HK-2 (cell line): ENCODE data around the gene NDUFS1.
A peak's percentile ranks its signal among the peaks of the same experiment; 100 is the strongest.
"Not testable (repeated sequence)": the region's sequence is repeated elsewhere in the genome, so short reads cannot be mapped to it uniquely, and the experiment has no call there.

Experiments
- DNase-seq: peaks from one replicate; pipeline ENCODE4 v3.0.0-alpha.2; 2018; ENCODE audit not compliant: unreplicated experiment

The NDUFS1 gene

GRCh38 chr2:206098471-206098870 is 60.8 kb downstream of the NDUFS1 start:
- DNase-seq, result no peak

- DNase-seq, result no peak
Measured at GRCh38 chr2:206096876-206097275, 62.4 kb downstream of the NDUFS1 start.

GRCh38 chr2:206095536-206096332 is 63.5 kb downstream of the NDUFS1 start:
- DNase-seq, result no peak

- DNase-seq, result no peak
Measured at GRCh38 chr2:206092297-206092696, 66.9 kb downstream of the NDUFS1 start.

GRCh38 chr2:206088248-206088647 is 71.0 kb downstream of the NDUFS1 start:
- no peak for DNase-seq

GRCh38 chr2:206086716-206087350 is 72.4 kb downstream of the NDUFS1 start:
- DNase-seq, result no peak

GRCh38 chr2:206085742-206086445 is 73.3 kb downstream of the NDUFS1 start, which contains the start of gene INO80D:
Gene INO80D, minus strand, starts transcription at chr2:206086174. Its CDS starts 23,158 bp downstream, at chr2:206063016.
- DNase-seq, result peak; percentile 73

- peak; percentile 55 for DNase-seq
Measured at GRCh38 chr2:206084870-206085741, 74.1 kb downstream of the NDUFS1 start.

- DNase-seq, result peak; percentile 59
Measured at GRCh38 chr2:206084439-206084869, 74.8 kb downstream of the NDUFS1 start.

GRCh38 chr2:206083602-206084438 is 75.4 kb downstream of the NDUFS1 start:
- DNase-seq, result no peak

GRCh38 chr2:206082298-206082843 is 76.9 kb downstream of the NDUFS1 start:
- DNase-seq, result no peak

- DNase-seq, result no peak
Measured at GRCh38 chr2:206080927-206081326, 78.3 kb downstream of the NDUFS1 start.

GRCh38 chr2:206079699-206080465 is 79.4 kb downstream of the NDUFS1 start:
- DNase-seq, result no peak

- not testable (repeated sequence) for DNase-seq
Measured at GRCh38 chr2:206077879-206078278, 81.4 kb downstream of the NDUFS1 start.

- no peak for DNase-seq
Measured at GRCh38 chr2:206075113-206075512, 84.1 kb downstream of the NDUFS1 start.

GRCh38 chr2:206071807-206072206 is 87.4 kb downstream of the NDUFS1 start:
- DNase-seq, result no peak

GRCh38 chr2:206069417-206069816 is 89.8 kb downstream of the NDUFS1 start:
- DNase-seq, result no peak

GRCh38 chr2:206068207-206068606 is 91.0 kb downstream of the NDUFS1 start:
- no peak for DNase-seq
